Measurements from ENCODE around the gene SPAAR. TPM values are rescaled to one million over a fixed set of nuclear protein-coding genes. Genes with fewer than 3 reads are reported as not detected.

The SPAAR gene
- polyA plus RNA-seq, 1 experiment, result 0.17 TPM

DNA sequence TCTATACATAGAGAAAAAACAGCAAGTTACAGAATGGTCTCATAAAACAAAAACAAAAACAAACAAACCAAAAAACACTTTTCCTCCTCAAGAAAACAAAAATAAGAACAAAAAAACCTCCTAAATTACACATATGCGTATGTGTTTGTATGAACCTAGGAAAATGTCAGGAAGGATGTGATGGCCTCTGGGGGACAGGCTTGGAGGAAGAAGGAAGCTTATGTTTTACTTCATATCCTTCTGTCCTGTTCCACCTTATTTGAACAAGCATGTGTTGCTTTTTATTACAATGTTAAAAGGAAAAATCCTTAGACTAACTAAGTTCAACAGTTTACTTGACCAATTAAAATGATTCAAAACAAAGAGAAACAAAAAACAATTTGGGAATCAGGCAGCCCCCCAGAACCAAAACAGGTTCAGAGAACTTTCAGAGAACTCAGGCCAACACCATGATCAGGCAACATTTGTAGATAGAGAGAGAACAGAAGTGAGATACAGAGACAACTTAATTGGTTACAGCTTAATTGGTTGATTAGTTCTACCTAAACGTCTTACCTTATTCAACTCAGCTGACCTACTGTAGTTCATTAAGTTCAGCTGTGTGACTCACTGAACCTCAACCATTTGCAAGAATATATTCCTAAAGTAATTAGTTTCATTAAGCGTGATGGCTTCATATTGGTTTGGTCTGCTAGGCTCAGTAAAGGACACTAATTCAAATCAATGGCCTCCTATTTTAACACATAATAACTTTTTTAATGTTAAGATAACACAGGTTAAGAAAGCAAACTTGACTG, 10.1 kb downstream of the SPAAR start:
- H3K9me3 ChIP-seq (ENCODE audit: control insufficient read depth, insufficient read depth, low read length), result no peaks in the 10 kb centered on the region
- no peak for DNase-seq (ENCODE audit: low read depth, low spot score)
- H3K4me3 ChIP-seq (ENCODE audit: low read depth, low read length), result no peak overlapping the region
- ChIA-PET POLR2A (interaction anchor here (1.9 kb wide), 1 partner anchor 13 kb away, joined by 5 read pairs; the partner anchor contains the start of gene HRCT1), CTCF (interaction anchor here (0.9 to 1.9 kb wide), 7 partner anchors 8 to 104 kb away, joined by 3 to 5 read pairs (median 3); no protein-coding TSS in a partner anchor)
- H3K27ac ChIP-seq (ENCODE audit: low read depth, low read length), result no peak overlapping the region
- TF ChIP-seq, protein P1, sequence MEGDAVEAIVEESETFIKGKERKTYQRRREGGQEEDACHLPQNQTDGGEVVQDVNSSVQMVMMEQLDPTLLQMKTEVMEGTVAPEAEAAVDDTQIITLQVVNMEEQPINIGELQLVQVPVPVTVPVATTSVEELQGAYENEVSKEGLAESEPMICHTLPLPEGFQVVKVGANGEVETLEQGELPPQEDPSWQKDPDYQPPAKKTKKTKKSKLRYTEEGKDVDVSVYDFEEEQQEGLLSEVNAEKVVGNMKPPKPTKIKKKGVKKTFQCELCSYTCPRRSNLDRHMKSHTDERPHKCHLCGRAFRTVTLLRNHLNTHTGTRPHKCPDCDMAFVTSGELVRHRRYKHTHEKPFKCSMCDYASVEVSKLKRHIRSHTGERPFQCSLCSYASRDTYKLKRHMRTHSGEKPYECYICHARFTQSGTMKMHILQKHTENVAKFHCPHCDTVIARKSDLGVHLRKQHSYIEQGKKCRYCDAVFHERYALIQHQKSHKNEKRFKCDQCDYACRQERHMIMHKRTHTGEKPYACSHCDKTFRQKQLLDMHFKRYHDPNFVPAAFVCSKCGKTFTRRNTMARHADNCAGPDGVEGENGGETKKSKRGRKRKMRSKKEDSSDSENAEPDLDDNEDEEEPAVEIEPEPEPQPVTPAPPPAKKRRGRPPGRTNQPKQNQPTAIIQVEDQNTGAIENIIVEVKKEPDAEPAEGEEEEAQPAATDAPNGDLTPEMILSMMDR (IDR thresholded peaks at IDR 0.05; ENCODE audit: low read depth, low read length), result no peak
- H3K27me3 ChIP-seq (ENCODE audit: control insufficient read depth, insufficient read depth, low read length), result no peaks in the 10 kb centered on the region

- no peak for DNase-seq (ENCODE audit: low read depth, low spot score)
- POLR2A ChIA-PET, result interaction anchor here (0.7 to 1.9 kb wide), 2 partner anchors 14 to 154 kb away, joined by 3 to 5 read pairs; partner anchors contain the start of gene HRCT1
These were observed 10.8 kb downstream of the SPAAR start for GRCh38 chr9:35920051-35920620.

GRCh38 chr9:35923598-35923926, 14.3 kb downstream of the SPAAR start:
- H3K4me3 ChIP-seq (ENCODE audit: low read depth, low read length), result no peak overlapping the region

More at GRCh38 chr9:35920051-35920620, 10.8 kb downstream of the SPAAR start:
- Histone ChIP-seq H3K27ac (ENCODE audit: low read depth, low read length) (no peak overlapping the region), H3K9me3 (ENCODE audit: control insufficient read depth, insufficient read depth, low read length) (no peaks in the 10 kb centered on the region), H3K27me3 (ENCODE audit: control insufficient read depth, insufficient read depth, low read length) (no peaks in the 10 kb centered on the region), H3K4me3 (ENCODE audit: low read depth, low read length) (no peak overlapping the region)
- CTCF ChIA-PET, result interaction anchor here (0.8 to 1.9 kb wide), 6 partner anchors 9 to 89 kb away, joined by 3 to 9 read pairs (median 4); no protein-coding TSS in a partner anchor
- TF ChIP-seq, protein P1 (IDR thresholded peaks at IDR 0.05; ENCODE audit: low read depth, low read length), result no peak

GRCh38 chr9:35923927-35924763, 14.9 kb downstream of the SPAAR start:
- peak; percentile 76 for DNase-seq (ENCODE audit: low read depth, low spot score)
- ChIA-PET POLR2A (interaction anchor here (0.9 to 2.5 kb wide), 5 partner anchors 12 to 36 kb away, joined by 3 to 25 read pairs (median 11); partner anchors contain the start of gene HRCT1), CTCF (interaction anchor here (1.1 to 4.0 kb wide), 7 partner anchors 11 to 134 kb away, joined by 3 to 33 read pairs (median 5); no protein-coding TSS in a partner anchor)
- H3K9me3 ChIP-seq (ENCODE audit: control insufficient read depth, insufficient read depth, low read length), result no peaks in the 10 kb centered on the region
- no peaks in the 10 kb centered on the region for H3K27me3 ChIP-seq (ENCODE audit: control insufficient read depth, insufficient read depth, low read length)
- TF ChIP-seq, protein P1 (IDR thresholded peaks at IDR 0.05; ENCODE audit: low read depth, low read length), result no peak
- peak overlapping the region; percentile 38 for H3K4me3 ChIP-seq (ENCODE audit: low read depth, low read length)
- peak overlapping the region; percentile 97 for H3K27ac ChIP-seq (ENCODE audit: low read depth, low read length)

More at GRCh38 chr9:35923598-35923926, 14.3 kb downstream of the SPAAR start:
- no peak for DNase-seq (ENCODE audit: low read depth, low spot score)
- TF ChIP-seq, protein P1 (IDR thresholded peaks at IDR 0.05; ENCODE audit: low read depth, low read length), result no peak
- peak overlapping the region; percentile 97 for H3K27ac ChIP-seq (ENCODE audit: low read depth, low read length)
- H3K27me3 ChIP-seq (ENCODE audit: control insufficient read depth, insufficient read depth, low read length), result no peaks in the 10 kb centered on the region
- CTCF ChIA-PET, result interaction anchor here (1.2 to 4.0 kb wide), 2 partner anchors 20 to 22 kb away, joined by 5 to 33 read pairs; no protein-coding TSS in a partner anchor
- no peaks in the 10 kb centered on the region for H3K9me3 ChIP-seq (ENCODE audit: control insufficient read depth, insufficient read depth, low read length)
- POLR2A ChIA-PET, result interaction anchor here (0.9 to 2.5 kb wide), 5 partner anchors 13 to 37 kb away, joined by 3 to 25 read pairs (median 11); partner anchors contain the start of gene HRCT1

Measured in AG04450 (cell line).